Smooth muscle cell (in vitro differentiated cells): ENCODE measurements around the gene TMEM170B. TPM values are rescaled to one million over a fixed set of nuclear protein-coding genes. Genes with fewer than 3 reads are reported as not detected.

Experiments
- DNase-seq: peaks from one replicate; lab custom pipeline; 2025; ENCODE audit not compliant: unreplicated experiment; lab: John Stamatoyannopoulos, UW
- H2AFZ ChIP-seq: fragments of 200-600 bp; sonication (generic); 2 replicates; pipeline ENCODE4 v1.6.0; 2016; ENCODE audit warnings: antibody characterized with exemption, low read depth, mild to moderate bottlenecking
- H3F3A ChIP-seq: fragments of 200-600 bp; sonication (generic); 2 replicates; pipeline ENCODE4 v1.6.0; 2017; ENCODE audit warnings: antibody characterized with exemption, low read depth
- H3K27ac ChIP-seq: fragments of 200-600 bp; sonication (generic); 2 replicates; pipeline ENCODE4 v1.5.1; 2016; ENCODE audit warnings: low read depth, mild to moderate bottlenecking
- H3K27me3 ChIP-seq: fragments of 200-600 bp; sonication (generic); 2 replicates; pipeline ENCODE4 v1.6.1; 2016; ENCODE audit warnings: low read depth, mild to moderate bottlenecking
- H3K36me3 ChIP-seq: fragments of 200-600 bp; sonication (generic); 2 replicates; pipeline ENCODE4 v1.5.1; 2016; ENCODE audit warnings: low read depth
- H3K4me1 ChIP-seq: fragments of 200-600 bp; sonication (generic); 2 replicates; pipeline ENCODE4 v1.5.1; 2016; ENCODE audit warnings: low read depth
- H3K4me2 ChIP-seq: fragments of 200-600 bp; sonication (generic); 2 replicates; pipeline ENCODE4 v1.6.0; 2016; ENCODE audit warnings: mild to moderate bottlenecking
- H3K4me3 ChIP-seq: fragments of 200-600 bp; sonication (generic); 2 replicates; pipeline ENCODE4 v1.5.1; 2016; ENCODE audit warnings: mild to moderate bottlenecking
- H3K79me2 ChIP-seq: fragments of 200-600 bp; sonication (generic); 2 replicates; pipeline ENCODE4 v1.6.0; 2016; ENCODE audit warnings: low read depth, mild to moderate bottlenecking
- H3K9ac ChIP-seq: fragments of 200-600 bp; sonication (generic); 2 replicates; pipeline ENCODE4 v1.6.0; 2016; ENCODE audit warnings: low read depth
- H3K9me3 ChIP-seq: fragments of 200-600 bp; sonication (generic); replicated peaks from 2 replicates; pipeline ENCODE4 v1.5.1; 2016; ENCODE audit warnings: low read depth
- H4K20me1 ChIP-seq: fragments of 200-600 bp; sonication (generic); 2 replicates; pipeline ENCODE4 v1.6.0; 2016; ENCODE audit warnings: low read depth
- CTCF ChIP-seq: fragments of 200-600 bp; sonication (generic); IDR thresholded peaks from 2 replicates; pipeline ENCODE4 v1.5.1; 2017; ENCODE audit warnings: borderline replicate concordance, mild to moderate bottlenecking, antibody characterized with exemption; ENCODE audit not compliant: insufficient read depth, poor library complexity, severe bottlenecking
- WGBS: methylation state at CpG from one replicate; pipeline ENCODE4 v1.1.7; 2016; ENCODE audit warnings: low lambda C conversion rate; 5-methylcytosine and 5-hydroxymethylcytosine counted together
- polyA plus RNA-seq: library from polyadenylated mRNA; unstranded; fragments of >200 nt; fragmentation: Nextera tagmentation; extraction: Ambion mirVana; gene quantifications from 2 replicates; pipeline ENCODE4 v1.2.1, GENCODE V29; 2016
- total RNA-seq: library from RNA; depleted of rRNA; stranded (reverse); fragments of >200 nt; gene quantifications from 2 replicates; pipeline ENCODE4 v1.2.3, GENCODE V29; 2014

Gene TMEM170B
- total and polyA plus RNA-seq, 2 experiments from 2014 or later, result 0.50 to 0.81 TPM

- Histone ChIP-seq H3K4me2 (peak overlapping the region; percentile 94), H3K9ac (peak overlapping the region; percentile 16), H3K36me3 (no peaks in the 10 kb centered on the region), H3K27ac (no peak overlapping the region), H4K20me1 (no peaks in the 10 kb centered on the region), H3K9me3 (no peaks in the 10 kb centered on the region), H2AFZ (peak overlapping the region; percentile 88), H3K27me3 (peaks cover 7% of the 10 kb centered on the region), H3K79me2 (no peaks in the 10 kb centered on the region), H3F3A (peaks cover 10% of the 10 kb centered on the region), H3K4me3 (peak overlapping the region; percentile 68), H3K4me1 (peaks cover 9% of the 10 kb centered on the region)
- DNase-seq, result no peak
- under 1% methylated on average over 34 of the region's 74 CpGs for WGBS
- no peak for TF ChIP-seq CTCF
Observed at GRCh38 chr6:11538052-11538818, 686 bp downstream of the TMEM170B start.

- no peaks in the 10 kb centered on the region for H3K79me2 ChIP-seq
- no peak overlapping the region for H3K27ac ChIP-seq
- no peaks in the 10 kb centered on the region for H3K9me3 ChIP-seq
- peak overlapping the region; percentile 88 for H2AFZ ChIP-seq
- H3K36me3 ChIP-seq, result no peaks in the 10 kb centered on the region
- H3K4me1 ChIP-seq, result peaks cover 9% of the 10 kb centered on the region
- TF ChIP-seq CTCF, result no peak
- peak overlapping the region; percentile 68 for H3K4me3 ChIP-seq
- peaks cover 10% of the 10 kb centered on the region for H3F3A ChIP-seq
- peak overlapping the region; percentile 94 for H3K4me2 ChIP-seq
- H3K9ac ChIP-seq, result no peak overlapping the region
- H4K20me1 ChIP-seq, result no peaks in the 10 kb centered on the region
- H3K27me3 ChIP-seq, result peaks cover 15% of the 10 kb centered on the region
- 42% methylated on average over 8 of the region's 8 CpGs for WGBS
- no peak for DNase-seq
Observed at GRCh38 chr6:11538819-11539468, 1.4 kb downstream of the TMEM170B start.

DNA sequence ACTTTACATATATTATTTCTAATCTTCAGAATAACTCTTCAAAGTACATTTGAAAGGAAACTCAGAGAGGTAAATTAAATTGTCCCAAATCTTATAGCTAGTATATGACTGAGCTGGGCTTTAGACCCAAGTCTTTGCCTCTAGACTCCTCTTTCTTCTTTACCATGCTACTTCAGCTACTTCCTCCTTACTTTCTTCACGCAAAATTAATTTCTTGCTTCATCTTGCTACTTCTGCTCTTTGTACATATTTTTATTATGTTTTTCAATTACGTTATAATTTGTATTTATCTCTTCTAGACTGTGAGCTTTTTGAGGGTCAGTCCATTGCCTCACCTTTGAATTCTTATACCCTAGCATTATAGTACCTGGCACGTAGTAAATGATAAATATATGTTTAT, 5.3 kb downstream of the TMEM170B start:
- Histone ChIP-seq H3F3A (peaks cover 5% of the 10 kb centered on the region), H3K4me3 (no peak overlapping the region), H3K79me2 (no peaks in the 10 kb centered on the region), H3K4me2 (no peak overlapping the region), H3K27ac (no peak overlapping the region), H3K27me3 (peaks cover 12% of the 10 kb centered on the region), H3K9ac (no peak overlapping the region), H2AFZ (no peak overlapping the region), H3K9me3 (no peaks in the 10 kb centered on the region), H3K4me1 (no peaks in the 10 kb centered on the region), H3K36me3 (no peaks in the 10 kb centered on the region), H4K20me1 (no peaks in the 10 kb centered on the region)
- DNase-seq, result no peak
- TF ChIP-seq CTCF, result no peak
- WGBS, result 94% methylated on average over 3 of the region's 3 CpGs
